Fibroblast of skin of right quadriceps (primary cell): ENCODE measurements around the gene CYBRD1.
"Not testable (repeated sequence)": the region's sequence is repeated elsewhere in the genome, so short reads cannot be mapped to it uniquely, and the experiment has no call there.

Experiments used
- DNase-seq: peaks from one replicate; pipeline ENCODE4 v3.0.0-alpha.2; 2013

CYBRD1 gene

GRCh38 chr2:171516793-171517192, 5.5 kb upstream of the CYBRD1 start:
- DNase-seq, result no peak

GRCh38 chr2:171520471-171520870, 1.8 kb upstream of the CYBRD1 start:
- DNase-seq, result no peak

GRCh38 chr2:171521361-171522051, 768 bp upstream of the CYBRD1 start:
- DNase-seq, result no peak

- DNase-seq, result peak; percentile 39
Observed at GRCh38 chr2:171522788-171523087, 464 bp downstream of the CYBRD1 start.

- peak; percentile 67 for DNase-seq
Observed at GRCh38 chr2:171523088-171524017, 1.1 kb downstream of the CYBRD1 start.

- peak; percentile 20 for DNase-seq
Observed at GRCh38 chr2:171524018-171524401, 1.7 kb downstream of the CYBRD1 start.

GRCh38 chr2:171529914-171530313, 7.6 kb downstream of the CYBRD1 start:
- DNase-seq, result no peak

- no peak for DNase-seq
Observed at GRCh38 chr2:171530378-171530777, 8.1 kb downstream of the CYBRD1 start.

- DNase-seq, result not testable (repeated sequence)
Observed at GRCh38 chr2:171530859-171531258, 8.6 kb downstream of the CYBRD1 start.

GRCh38 chr2:171531291-171531690, 9.0 kb downstream of the CYBRD1 start:
- peak; percentile 53 for DNase-seq

- DNase-seq, result peak; percentile 42
Observed at GRCh38 chr2:171531836-171532450, 9.7 kb downstream of the CYBRD1 start.

GRCh38 chr2:171533331-171533730, 11.1 kb downstream of the CYBRD1 start:
- DNase-seq, result no peak

GRCh38 chr2:171535528-171535927, 13.3 kb downstream of the CYBRD1 start:
- DNase-seq, result not testable (repeated sequence)

GRCh38 chr2:171540437-171540836, 18.2 kb downstream of the CYBRD1 start:
- no peak for DNase-seq

- DNase-seq, result no peak
Observed at GRCh38 chr2:171541202-171541887, 19.1 kb downstream of the CYBRD1 start.

- no peak for DNase-seq
Observed at GRCh38 chr2:171545086-171545485, 22.8 kb downstream of the CYBRD1 start.

GRCh38 chr2:171547256-171547655, 25.0 kb downstream of the CYBRD1 start:
- DNase-seq, result no peak

- DNase-seq, result peak; percentile 27
Observed at GRCh38 chr2:171547720-171548119, 25.4 kb downstream of the CYBRD1 start.

- peak; percentile 47 for DNase-seq
Observed at GRCh38 chr2:171550613-171551012, 28.3 kb downstream of the CYBRD1 start.

GRCh38 chr2:171551836-171552235, 29.6 kb downstream of the CYBRD1 start:
- DNase-seq, result peak; percentile 20

- no peak for DNase-seq
Observed at GRCh38 chr2:171553236-171553635, 31.0 kb downstream of the CYBRD1 start.

- DNase-seq, result no peak
Observed at GRCh38 chr2:171553858-171554257, 31.6 kb downstream of the CYBRD1 start.

GRCh38 chr2:171554991-171555615, 32.8 kb downstream of the CYBRD1 start:
- no peak for DNase-seq
